22Rv1 (cell line): ENCODE results near the gene ICE2.

ENCODE experiments used
- CTCF ChIP-seq: fragments of 450-650 bp; IDR thresholded peaks from 2 replicates; pipeline ENCODE4 v1.5.1; 2017; ENCODE audit warnings: mild to moderate bottlenecking
- ZFX ChIP-seq: fragments of 450-650 bp; IDR thresholded peaks from 2 replicates; pipeline ENCODE4 v1.6.1; 2017; ENCODE audit warnings: antibody characterized with exemption, borderline replicate concordance

GRCh38 chr15:60527456-60527855, 48.5 kb upstream of the ICE2 start:
- TF ChIP-seq CTCF (no peak), ZFX (no peak)
